K562 (cell line): ENCODE results near the gene FAM219A. TPM values are rescaled to one million over a fixed set of nuclear protein-coding genes. Genes with fewer than 3 reads are reported as not detected.

Source experiments
- CXXC5 ChIP-seq: fragments of 250-450 bp; sonication (Bioruptor Pico); IDR thresholded peaks from 2 replicates; pipeline ENCODE4 v1.8.0; 2022; ENCODE audit warnings: inconsistent platforms, mild to moderate bottlenecking, moderate library complexity
- ETV1 ChIP-seq: fragments of 450-650 bp; conservative IDR thresholded peaks from 2 replicates; pipeline ENCODE4 v1.6.1; 2016; ENCODE audit warnings: missing genetic modification characterization, control low read depth, low read depth, missing compliant biosample characterization
- KLF16 ChIP-seq: IDR thresholded peaks from 2 replicates; pipeline ENCODE4 v1.6.1; 2016; ENCODE audit warnings: antibody characterized with exemption
- MAFK ChIP-seq: IDR thresholded peaks from 2 replicates; pipeline ENCODE4 v1.6.1; 2011; ENCODE audit warnings: low read length, improper control_type of control experiment
- RBBP5 ChIP-seq: fragments of 200-600 bp; sonication (generic); IDR thresholded peaks from 2 replicates; pipeline ENCODE4 v1.6.1; 2012; ENCODE audit warnings: borderline replicate concordance, mild to moderate bottlenecking, low read length, control low read depth, inconsistent platforms; ENCODE audit not compliant: insufficient read depth, poor library complexity, severe bottlenecking
- SAP30 ChIP-seq: fragments of 200-600 bp; sonication (generic); IDR thresholded peaks from 2 replicates; pipeline ENCODE4 v1.6.1; 2012; ENCODE audit warnings: borderline replicate concordance, low read depth, mild to moderate bottlenecking, moderate library complexity, low read length, control low read depth, inconsistent platforms; ENCODE audit not compliant: insufficient read depth, poor library complexity, severe bottlenecking
- SLC30A9 ChIP-seq: fragments of 250-450 bp; sonication (Bioruptor Pico); IDR thresholded peaks from 2 replicates; pipeline ENCODE4 v1.8.0; 2022; ENCODE audit warnings: mild to moderate bottlenecking, moderate library complexity
- SMARCC2 ChIP-seq: fragments of 450-650 bp; IDR thresholded peaks from 2 replicates; pipeline ENCODE4 v1.6.1; 2017; ENCODE audit warnings: antibody characterized with exemption, moderate library complexity, mild to moderate bottlenecking, low read depth
- ZFP36 ChIP-seq: fragments of 150-350 bp; IDR thresholded peaks from 2 replicates; pipeline ENCODE4 v1.6.1; 2018; ENCODE audit warnings: low read length, low read depth; ENCODE audit not compliant: partially characterized antibody
- ZNF316 ChIP-seq: fragments of 450-650 bp; IDR thresholded peaks from 2 replicates; pipeline ENCODE4 v1.6.1; 2016
- ZNF444 ChIP-seq: fragments of 250-450 bp; sonication (Bioruptor Pico); IDR thresholded peaks from 2 replicates; pipeline ENCODE4 v1.4.0; 2020; ENCODE audit warnings: mild to moderate bottlenecking, moderate library complexity
- ZNF551 ChIP-seq: fragments of 250-450 bp; sonication (Bioruptor Pico); IDR thresholded peaks from 2 replicates; pipeline ENCODE4 v1.5.0; 2021; ENCODE audit warnings: mild to moderate bottlenecking, moderate library complexity
- polyA plus RNA-seq, 8 experiments: library from polyadenylated mRNA; depleted of rRNA in 4 of 8; stranded (reverse) in 5 of 8; unstranded in 3 of 8; fragments of >200 nt; fragmentation: Nextera tagmentation in 2 of 8; fragmentation: Illumina TruSeq in 1 of 8; extraction: Ambion mirVana in 2 of 8; extraction: Trizol in 1 of 8; gene quantifications; 2 replicates each; pipeline versions ENCODE4 v1.2.1 to v1.2.3, GENCODE V29; 2011 to 2014; ENCODE audit warnings: inconsistent platforms in 1 of 8, missing spikeins in 1 of 8
- total RNA-seq, 7 experiments: library from RNA; depleted of rRNA in 6 of 7; stranded (reverse); fragments of >200 nt in 6 of 7; fragmentation: Illumina TruSeq in 2 of 7; extraction: Trizol in 2 of 7; gene quantifications; 2 replicates each; pipeline versions ENCODE4 v1.2.1 to v1.2.3, GENCODE V29; 2011 to 2021; ENCODE audit warnings: low replicate concordance in 1 of 7
- TF ChIP-seq, protein P1 (sequence below): fragments of 250-450 bp; sonication (Bioruptor Pico); IDR thresholded peaks from 2 replicates; pipeline ENCODE4 v1.5.0; 2020; ENCODE audit warnings: mild to moderate bottlenecking, borderline replicate concordance
- TF ChIP-seq, protein P2 (sequence below): fragments of 250-450 bp; sonication (Bioruptor Pico); IDR thresholded peaks from 2 replicates; pipeline ENCODE4 v1.8.0; 2021; ENCODE audit warnings: moderate library complexity, mild to moderate bottlenecking, inconsistent platforms
- TF ChIP-seq, protein P3 (sequence below): fragments of 250-450 bp; sonication (Bioruptor Pico); IDR thresholded peaks from 2 replicates; pipeline ENCODE4 v1.4.0; 2020; ENCODE audit warnings: mild to moderate bottlenecking, moderate library complexity, borderline replicate concordance
- TF ChIP-seq, protein P4 (sequence below): IDR thresholded peaks from 3 replicates; pipeline ENCODE4 v1.6.1; 2011; ENCODE audit warnings: borderline replicate concordance, mild to moderate bottlenecking, moderate library complexity; ENCODE audit not compliant: insufficient read length; ENCODE audit errors: extremely low read depth
- TF ChIP-seq, protein P5 (sequence below): fragments of 250-450 bp; sonication (Bioruptor Pico); IDR thresholded peaks from 2 replicates; pipeline ENCODE4 v1.8.0; 2022; ENCODE audit warnings: inconsistent platforms, mild to moderate bottlenecking, moderate library complexity, borderline replicate concordance

FAM219A gene
- total and polyA plus RNA-seq, 9 of the 15 experiments (the other 6 are each of a cell fraction or from before 2014, with no cell fraction given): 0.63 to 8.6 (median 2.9) TPM

DNA sequence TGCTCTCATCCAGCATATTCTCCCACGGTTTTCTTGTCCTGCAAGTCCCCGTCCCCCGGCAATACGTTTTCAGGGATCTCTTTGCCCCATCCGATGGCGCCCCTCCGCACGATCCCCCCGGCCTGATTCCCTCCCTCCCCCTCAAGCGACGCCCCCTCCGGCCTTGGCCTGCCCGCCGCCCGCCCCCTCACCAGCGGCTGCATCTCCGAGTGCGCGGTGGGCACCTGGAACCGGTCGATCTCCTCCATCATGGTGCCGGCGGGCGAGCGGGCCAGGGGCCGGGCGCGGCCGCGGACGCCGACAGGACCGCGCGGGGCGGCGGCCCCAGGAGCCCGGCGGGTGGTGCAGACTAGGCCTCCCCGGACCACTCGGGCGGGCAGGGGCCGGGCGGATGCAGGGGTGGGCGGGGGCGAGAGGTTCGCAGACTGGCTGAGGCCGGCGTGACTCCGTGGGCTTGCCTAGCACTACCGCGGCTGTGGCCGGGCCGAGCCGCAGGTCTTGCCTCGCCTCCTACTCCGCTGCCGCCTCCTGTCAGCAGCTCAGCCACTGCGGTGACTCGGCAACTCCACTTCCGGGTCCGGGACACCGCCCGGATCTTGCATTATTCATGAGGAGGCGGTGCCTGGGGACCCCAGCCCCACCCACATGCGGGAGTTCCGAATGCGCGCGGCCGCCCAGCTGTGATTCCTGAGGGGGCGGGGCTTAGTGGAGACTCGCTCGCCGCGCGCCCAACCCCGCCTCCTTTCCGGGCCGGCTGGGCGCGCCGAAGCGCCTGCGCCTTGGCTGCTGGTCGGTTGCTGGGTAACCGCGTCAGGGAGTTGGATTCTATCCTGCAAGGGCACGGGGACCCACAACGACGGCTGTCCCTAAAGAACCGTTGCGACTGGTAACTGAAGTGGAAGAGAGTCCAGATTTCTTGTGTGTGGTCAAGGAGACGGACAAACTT is at the start of gene FAM219A, which contains the start of gene DNAI1 (continued):
- TF ChIP-seq SLC30A9 (CRISPR knock-in tag): no peak
- no peak for TF ChIP-seq ZNF444
- peak; percentile 84 for TF ChIP-seq SAP30
- TF ChIP-seq, protein P1, sequence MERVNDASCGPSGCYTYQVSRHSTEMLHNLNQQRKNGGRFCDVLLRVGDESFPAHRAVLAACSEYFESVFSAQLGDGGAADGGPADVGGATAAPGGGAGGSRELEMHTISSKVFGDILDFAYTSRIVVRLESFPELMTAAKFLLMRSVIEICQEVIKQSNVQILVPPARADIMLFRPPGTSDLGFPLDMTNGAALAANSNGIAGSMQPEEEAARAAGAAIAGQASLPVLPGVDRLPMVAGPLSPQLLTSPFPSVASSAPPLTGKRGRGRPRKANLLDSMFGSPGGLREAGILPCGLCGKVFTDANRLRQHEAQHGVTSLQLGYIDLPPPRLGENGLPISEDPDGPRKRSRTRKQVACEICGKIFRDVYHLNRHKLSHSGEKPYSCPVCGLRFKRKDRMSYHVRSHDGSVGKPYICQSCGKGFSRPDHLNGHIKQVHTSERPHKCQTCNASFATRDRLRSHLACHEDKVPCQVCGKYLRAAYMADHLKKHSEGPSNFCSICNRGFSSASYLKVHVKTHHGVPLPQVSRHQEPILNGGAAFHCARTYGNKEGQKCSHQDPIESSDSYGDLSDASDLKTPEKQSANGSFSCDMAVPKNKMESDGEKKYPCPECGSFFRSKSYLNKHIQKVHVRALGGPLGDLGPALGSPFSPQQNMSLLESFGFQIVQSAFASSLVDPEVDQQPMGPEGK: no peak
- TF ChIP-seq SMARCC2: no peak
- TF ChIP-seq, protein P2, sequence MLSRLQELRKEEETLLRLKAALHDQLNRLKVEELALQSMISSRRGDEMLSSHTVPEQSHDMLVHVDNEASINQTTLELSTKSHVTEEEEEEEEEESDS (CRISPR knock-in tag): no peak
- TF ChIP-seq, protein P3, sequence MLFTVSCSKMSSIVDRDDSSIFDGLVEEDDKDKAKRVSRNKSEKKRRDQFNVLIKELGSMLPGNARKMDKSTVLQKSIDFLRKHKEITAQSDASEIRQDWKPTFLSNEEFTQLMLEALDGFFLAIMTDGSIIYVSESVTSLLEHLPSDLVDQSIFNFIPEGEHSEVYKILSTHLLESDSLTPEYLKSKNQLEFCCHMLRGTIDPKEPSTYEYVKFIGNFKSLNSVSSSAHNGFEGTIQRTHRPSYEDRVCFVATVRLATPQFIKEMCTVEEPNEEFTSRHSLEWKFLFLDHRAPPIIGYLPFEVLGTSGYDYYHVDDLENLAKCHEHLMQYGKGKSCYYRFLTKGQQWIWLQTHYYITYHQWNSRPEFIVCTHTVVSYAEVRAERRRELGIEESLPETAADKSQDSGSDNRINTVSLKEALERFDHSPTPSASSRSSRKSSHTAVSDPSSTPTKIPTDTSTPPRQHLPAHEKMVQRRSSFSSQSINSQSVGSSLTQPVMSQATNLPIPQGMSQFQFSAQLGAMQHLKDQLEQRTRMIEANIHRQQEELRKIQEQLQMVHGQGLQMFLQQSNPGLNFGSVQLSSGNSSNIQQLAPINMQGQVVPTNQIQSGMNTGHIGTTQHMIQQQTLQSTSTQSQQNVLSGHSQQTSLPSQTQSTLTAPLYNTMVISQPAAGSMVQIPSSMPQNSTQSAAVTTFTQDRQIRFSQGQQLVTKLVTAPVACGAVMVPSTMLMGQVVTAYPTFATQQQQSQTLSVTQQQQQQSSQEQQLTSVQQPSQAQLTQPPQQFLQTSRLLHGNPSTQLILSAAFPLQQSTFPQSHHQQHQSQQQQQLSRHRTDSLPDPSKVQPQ: no peak
- TF ChIP-seq ETV1: no peak
- TF ChIP-seq ZFP36: no peak
- peak; percentile 84 for TF ChIP-seq MAFK
- TF ChIP-seq ZNF316: peak; percentile 81
- TF ChIP-seq, protein P4, sequence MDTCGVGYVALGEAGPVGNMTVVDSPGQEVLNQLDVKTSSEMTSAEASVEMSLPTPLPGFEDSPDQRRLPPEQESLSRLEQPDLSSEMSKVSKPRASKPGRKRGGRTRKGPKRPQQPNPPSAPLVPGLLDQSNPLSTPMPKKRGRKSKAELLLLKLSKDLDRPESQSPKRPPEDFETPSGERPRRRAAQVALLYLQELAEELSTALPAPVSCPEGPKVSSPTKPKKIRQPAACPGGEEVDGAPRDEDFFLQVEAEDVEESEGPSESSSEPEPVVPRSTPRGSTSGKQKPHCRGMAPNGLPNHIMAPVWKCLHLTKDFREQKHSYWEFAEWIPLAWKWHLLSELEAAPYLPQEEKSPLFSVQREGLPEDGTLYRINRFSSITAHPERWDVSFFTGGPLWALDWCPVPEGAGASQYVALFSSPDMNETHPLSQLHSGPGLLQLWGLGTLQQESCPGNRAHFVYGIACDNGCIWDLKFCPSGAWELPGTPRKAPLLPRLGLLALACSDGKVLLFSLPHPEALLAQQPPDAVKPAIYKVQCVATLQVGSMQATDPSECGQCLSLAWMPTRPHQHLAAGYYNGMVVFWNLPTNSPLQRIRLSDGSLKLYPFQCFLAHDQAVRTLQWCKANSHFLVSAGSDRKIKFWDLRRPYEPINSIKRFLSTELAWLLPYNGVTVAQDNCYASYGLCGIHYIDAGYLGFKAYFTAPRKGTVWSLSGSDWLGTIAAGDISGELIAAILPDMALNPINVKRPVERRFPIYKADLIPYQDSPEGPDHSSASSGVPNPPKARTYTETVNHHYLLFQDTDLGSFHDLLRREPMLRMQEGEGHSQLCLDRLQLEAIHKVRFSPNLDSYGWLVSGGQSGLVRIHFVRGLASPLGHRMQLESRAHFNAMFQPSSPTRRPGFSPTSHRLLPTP: no peak
- peak; percentile 65 for TF ChIP-seq CXXC5 (CRISPR knock-in tag)
- no peak for TF ChIP-seq KLF16
- no peak for TF ChIP-seq RBBP5
- TF ChIP-seq, protein P5, sequence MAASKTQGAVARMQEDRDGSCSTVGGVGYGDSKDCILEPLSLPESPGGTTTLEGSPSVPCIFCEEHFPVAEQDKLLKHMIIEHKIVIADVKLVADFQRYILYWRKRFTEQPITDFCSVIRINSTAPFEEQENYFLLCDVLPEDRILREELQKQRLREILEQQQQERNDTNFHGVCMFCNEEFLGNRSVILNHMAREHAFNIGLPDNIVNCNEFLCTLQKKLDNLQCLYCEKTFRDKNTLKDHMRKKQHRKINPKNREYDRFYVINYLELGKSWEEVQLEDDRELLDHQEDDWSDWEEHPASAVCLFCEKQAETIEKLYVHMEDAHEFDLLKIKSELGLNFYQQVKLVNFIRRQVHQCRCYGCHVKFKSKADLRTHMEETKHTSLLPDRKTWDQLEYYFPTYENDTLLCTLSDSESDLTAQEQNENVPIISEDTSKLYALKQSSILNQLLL (CRISPR knock-in tag): no peak
- TF ChIP-seq ZNF551 (CRISPR knock-in tag): no peak
